ENCODE data around the gene SEMA6A. TPM values are rescaled to one million over a fixed set of nuclear protein-coding genes. Genes with fewer than 3 reads are reported as not detected.

SEMA6A gene
- total RNA-seq, 6 experiments from 2014 or later = 4.5 to 12.0 (median 8.4) TPM

GRCh38 chr5:116444373-116445295 is 130.0 kb downstream of the SEMA6A start:
- no peak for ATAC-seq
- Histone ChIP-seq H3K27ac (no peak overlapping the region), H3K9me3 (no peaks in the 10 kb centered on the region), H3K36me3 (no peaks in the 10 kb centered on the region), H3K4me3 (no peak overlapping the region), H3K27me3 (no peaks in the 10 kb centered on the region), H3K4me1 (peaks cover 0 to 6% (median 2%) of the 10 kb centered on the region in 4 donors)
- DNase-seq = no peak
- intact Hi-C loops (cut with DNase I) = loop anchor here in 1 of 2 donors (10.0 kb wide), 1 partner anchor 310 kb away; no protein-coding TSS in a partner anchor
- WGBS (ENCODE audit: insufficient coverage, low coverage, low lambda C conversion rate, missing lambda C conversion rate) = 85% methylated on average over 13 of the region's 14 CpGs
- no peak for TF ChIP-seq POLR2A (IDR thresholded peaks at IDR 0.05)
- TF ChIP-seq CTCF (IDR thresholded peaks at IDR 0.05) = no peak

GRCh38 chr5:116442931-116443551 is 131.6 kb downstream of the SEMA6A start:
- DNase-seq = no peak
- intact Hi-C loops (cut with DNase I) = loop anchor here in 1 of 2 donors (10.0 kb wide), 1 partner anchor 308 kb away; no protein-coding TSS in a partner anchor
- peaks cover 0 to 6% (median 2%) of the 10 kb centered on the region in 4 donors for H3K4me1 ChIP-seq
- no peak overlapping the region for H3K27ac ChIP-seq
- no peaks in the 10 kb centered on the region for H3K9me3 ChIP-seq
- 73% methylated on average over 3 of the region's 3 CpGs for WGBS (ENCODE audit: insufficient coverage, low coverage, low lambda C conversion rate, missing lambda C conversion rate)
- TF ChIP-seq CTCF (IDR thresholded peaks at IDR 0.05) = no peak
- TF ChIP-seq POLR2A (IDR thresholded peaks at IDR 0.05) = no peak
- no peak overlapping the region for H3K4me3 ChIP-seq
- no peaks in the 10 kb centered on the region for H3K36me3 ChIP-seq
- no peaks in the 10 kb centered on the region for H3K27me3 ChIP-seq
- no peak for ATAC-seq

GRCh38 chr5:116442095-116442534 is 132.5 kb downstream of the SEMA6A start:
- no peaks in the 10 kb centered on the region for H3K27me3 ChIP-seq
- intact Hi-C loops (cut with DNase I) = loop anchor here in 1 of 2 donors (10.0 kb wide), 1 partner anchor 307 kb away; no protein-coding TSS in a partner anchor
- H3K27ac ChIP-seq = no peak overlapping the region
- H3K4me1 ChIP-seq = peaks cover 0 to 6% (median 2%) of the 10 kb centered on the region in 4 donors
- ATAC-seq (peak; percentile 77 to 86 (median 84)), DNase-seq (peak; percentile 74 to 82 (median 74))
- no peak overlapping the region for H3K4me3 ChIP-seq
- TF ChIP-seq POLR2A (IDR thresholded peaks at IDR 0.05) (no peak), CTCF (IDR thresholded peaks at IDR 0.05) (no peak)
- H3K9me3 ChIP-seq = no peaks in the 10 kb centered on the region
- no peaks in the 10 kb centered on the region for H3K36me3 ChIP-seq
- 52% methylated on average over 3 of the region's 3 CpGs for WGBS (ENCODE audit: insufficient coverage, low coverage, low lambda C conversion rate, missing lambda C conversion rate)

- no peaks in the 10 kb centered on the region for H3K27me3 ChIP-seq
- H3K27ac ChIP-seq = no peak overlapping the region
- ATAC-seq (no peak), DNase-seq (no peak)
- H3K9me3 ChIP-seq = no peaks in the 10 kb centered on the region
- 90% methylated on average over 2 of the region's 2 CpGs for WGBS (ENCODE audit: insufficient coverage, low coverage, low lambda C conversion rate, missing lambda C conversion rate)
- TF ChIP-seq CTCF (IDR thresholded peaks at IDR 0.05) = no peak
- no peak for TF ChIP-seq POLR2A (IDR thresholded peaks at IDR 0.05)
- intact Hi-C loops (cut with DNase I) = loop anchor here in 1 of 2 donors (10.0 kb wide), 1 partner anchor 306 kb away; no protein-coding TSS in a partner anchor
- H3K4me3 ChIP-seq = no peak overlapping the region
- H3K36me3 ChIP-seq = no peaks in the 10 kb centered on the region
- peaks cover 0 to 6% (median 2%) of the 10 kb centered on the region in 4 donors for H3K4me1 ChIP-seq
Observed at GRCh38 chr5:116441223-116441622, 133.4 kb downstream of the SEMA6A start.

All from right lobe of liver (tissue), 6 donors.